GM12892 (cell line): ENCODE measurements around the gene EFCAB8.

ENCODE experiments used
- DNase-seq: peaks from one replicate; pipeline ENCODE4 v3.0.0; 2011; ENCODE audit not compliant: insufficient read length
- FAIRE-seq: peaks from 2 replicates; lab custom pipeline; 2011; peaks lifted over from hg19 to GRCh38; lab: Jason Lieb, UNC
- POLR2A ChIP-seq: IDR thresholded peaks from 2 replicates; pipeline ENCODE4 v1.6.1; 2011; ENCODE audit warnings: low read depth, low read length, control low read depth
- POLR2AphosphoS5 ChIP-seq: IDR thresholded peaks from 2 replicates; pipeline ENCODE4 v1.6.1; 2011; ENCODE audit warnings: low read depth, low read length, control low read depth
- TAF1 ChIP-seq: IDR thresholded peaks from 2 replicates; pipeline ENCODE4 v1.6.1; 2011; ENCODE audit warnings: low read depth, mild to moderate bottlenecking, control low read depth, low read length, borderline replicate concordance

Gene EFCAB8

DNA sequence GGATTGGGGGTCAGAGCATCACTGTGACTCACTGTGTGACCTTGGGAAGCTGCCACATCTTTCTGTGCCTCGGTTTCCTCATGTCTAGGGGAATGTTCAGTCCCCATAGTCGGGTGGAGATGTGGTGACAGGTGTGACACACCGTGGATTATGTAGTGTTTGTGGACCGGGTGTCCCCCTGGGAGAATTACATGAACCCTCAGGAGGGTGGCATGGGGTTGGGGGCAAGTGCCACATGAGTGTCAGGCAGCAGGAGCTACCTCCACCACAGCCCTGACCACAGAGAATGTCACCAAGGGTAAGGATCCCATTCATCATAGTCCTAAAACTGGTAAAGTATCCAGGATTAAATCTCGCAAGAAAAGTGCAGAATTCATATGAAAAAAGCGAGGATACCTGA is 122.3 kb downstream of the EFCAB8 start:
- FAIRE-seq, result no peak

DNA sequence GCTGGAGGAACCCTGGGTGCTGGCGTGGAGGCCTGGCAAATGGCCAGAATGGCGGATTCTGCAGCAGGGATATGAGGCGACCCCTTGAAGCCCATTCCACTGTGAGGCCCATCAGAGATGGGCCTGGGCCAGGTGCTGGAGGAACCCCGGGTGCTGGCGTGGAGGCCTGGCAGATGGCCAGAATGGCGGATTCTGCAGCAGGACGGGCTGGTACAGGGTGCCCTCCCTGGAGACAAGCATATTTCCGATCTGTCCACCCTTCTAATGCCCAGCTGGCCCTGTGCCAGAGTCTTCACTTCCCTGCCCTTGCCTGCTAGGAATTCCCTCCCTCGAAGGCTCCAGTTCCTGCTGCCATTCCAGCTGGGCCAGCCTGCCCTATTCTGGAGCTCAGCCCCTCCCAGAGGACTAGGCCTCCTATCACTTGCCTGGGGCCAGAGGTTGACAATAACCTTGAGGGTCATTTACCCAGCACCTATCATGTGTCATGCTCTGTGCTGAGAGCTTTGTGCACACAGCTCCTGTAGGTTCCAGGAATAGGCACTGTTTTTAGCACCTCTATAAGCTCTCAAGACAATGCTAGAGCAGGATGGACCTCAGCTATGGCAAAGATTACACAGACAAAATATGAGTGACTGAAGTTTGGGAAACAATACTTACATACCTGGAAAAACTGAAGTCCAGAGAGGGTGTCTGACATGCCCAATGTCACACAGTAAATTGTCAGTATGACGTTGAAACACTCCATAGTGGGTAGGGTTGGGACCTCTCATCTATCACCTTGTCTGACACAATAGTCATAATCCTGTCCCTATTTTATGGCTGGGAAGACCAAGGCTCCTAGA is 124.1 kb downstream of the EFCAB8 start:
- DNase-seq, result no peak
- TF ChIP-seq POLR2A, result no peak
- FAIRE-seq, result no peak

More for the DNA sequence above, 122.3 kb downstream of the EFCAB8 start:
- TF ChIP-seq TAF1, result no peak
- no peak for TF ChIP-seq POLR2AphosphoS5
- no peak for TF ChIP-seq POLR2A
- no peak for DNase-seq

- no peak for TF ChIP-seq TAF1
- TF ChIP-seq POLR2AphosphoS5, result no peak
- no peak for TF ChIP-seq POLR2A
- FAIRE-seq (no peak), DNase-seq (no peak)
Observed at GRCh38 chr20:32983459-32984112, 124.9 kb downstream of the EFCAB8 start.

- TF ChIP-seq TAF1 (no peak), POLR2A (no peak), POLR2AphosphoS5 (no peak)
- DNase-seq (no peak), FAIRE-seq (no peak)
Observed at GRCh38 chr20:32984196-32984595, 125.5 kb downstream of the EFCAB8 start.

GRCh38 chr20:32984631-32985354 is 126.1 kb downstream of the EFCAB8 start:
- DNase-seq (no peak), FAIRE-seq (no peak)
- TF ChIP-seq TAF1, result no peak
- TF ChIP-seq POLR2AphosphoS5, result no peak
- TF ChIP-seq POLR2A, result no peak

GRCh38 chr20:32985596-32985995 is 126.9 kb downstream of the EFCAB8 start:
- no peak for TF ChIP-seq POLR2A
- DNase-seq (no peak), FAIRE-seq (no peak)

- no peak for TF ChIP-seq POLR2A
- no peak for TF ChIP-seq TAF1
- no peak for TF ChIP-seq POLR2AphosphoS5
- DNase-seq (no peak), FAIRE-seq (no peak)
Observed at GRCh38 chr20:32986331-32986966, 127.7 kb downstream of the EFCAB8 start.

DNA sequence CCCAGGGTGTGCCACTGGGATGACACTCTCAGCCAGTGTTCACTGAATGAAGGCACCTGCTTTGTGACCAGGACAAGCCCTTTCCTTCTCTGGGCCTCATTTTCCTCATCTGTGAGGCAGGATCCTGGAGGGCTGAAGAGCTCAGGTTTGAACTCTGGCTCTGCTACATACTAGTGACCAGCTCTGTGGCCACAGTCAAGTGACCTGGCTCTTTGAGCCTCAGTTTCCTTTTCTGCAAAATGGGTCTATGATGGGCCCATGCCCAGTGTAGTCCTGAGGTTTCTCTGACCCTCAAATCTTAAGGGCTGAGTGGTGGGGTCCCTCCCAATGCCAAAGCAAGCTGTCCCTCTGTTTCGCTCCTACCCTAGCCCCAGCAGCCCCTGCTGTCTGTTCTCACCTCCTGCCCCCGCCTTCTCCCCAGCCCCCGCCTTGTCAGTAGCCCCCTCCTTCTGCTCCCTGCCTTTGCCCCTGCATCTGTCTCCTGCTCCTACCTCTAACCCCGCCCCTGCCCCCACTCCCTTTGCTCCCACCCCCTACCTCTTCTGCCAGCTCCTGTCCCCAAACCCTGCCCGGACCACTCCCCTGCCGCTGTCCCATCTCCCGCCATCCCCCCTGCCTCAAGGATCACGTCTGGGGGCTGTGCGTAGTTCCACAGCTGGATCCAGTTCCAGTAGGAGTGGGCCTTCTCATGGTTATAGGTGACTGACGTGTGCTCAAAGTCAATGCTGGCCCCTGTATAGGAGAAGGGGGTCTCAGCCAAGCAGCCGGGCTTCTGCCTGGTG is 128.5 kb downstream of the EFCAB8 start:
- no peak for TF ChIP-seq POLR2AphosphoS5
- TF ChIP-seq TAF1, result no peak
- no peak for TF ChIP-seq POLR2A
- FAIRE-seq, result no peak

GRCh38 chr20:32988008-32988407 is 129.3 kb downstream of the EFCAB8 start:
- TF ChIP-seq POLR2AphosphoS5 (no peak), TAF1 (no peak), POLR2A (no peak)
- no peak for FAIRE-seq
- no peak for DNase-seq

More for the DNA sequence above, 128.5 kb downstream of the EFCAB8 start:
- DNase-seq, result no peak

- no peak for DNase-seq
- no peak for FAIRE-seq
- no peak for TF ChIP-seq POLR2A
- TF ChIP-seq TAF1, result no peak
- no peak for TF ChIP-seq POLR2AphosphoS5
Observed at GRCh38 chr20:32989507-32990283, 131.0 kb downstream of the EFCAB8 start.
